IPS-18c (cell line): ENCODE data around the gene DHDDS.
A peak's percentile ranks its signal among the peaks of the same experiment; 100 is the strongest.
"Not testable (repeated sequence)": the region's sequence is repeated elsewhere in the genome, so short reads cannot be mapped to it uniquely, and the experiment has no call there.

Experiments
- H3K4me3 ChIP-seq: 2 replicates; pipeline ENCODE4 v1.7.0; 2013; ENCODE audit warnings: low read depth, mild to moderate bottlenecking, low read length, moderate library complexity; ENCODE audit not compliant: insufficient read depth
- H3K9me3 ChIP-seq: one replicate; pipeline ENCODE4 v1.6.1; 2013; ENCODE audit warnings: mild to moderate bottlenecking, low read length, moderate library complexity; ENCODE audit not compliant: control insufficient read depth, insufficient read depth

The DHDDS gene

GRCh38 chr1:26498894-26499293 lies 66.8 kb downstream of the DHDDS start:
- no peaks in the 10 kb centered on the region for H3K9me3 ChIP-seq
- no peak overlapping the region for H3K4me3 ChIP-seq

- Histone ChIP-seq H3K9me3 (no peaks in the 10 kb centered on the region), H3K4me3 (peak overlapping the region; percentile 84)
Measured at GRCh38 chr1:26500488-26501175, 68.5 kb downstream of the DHDDS start.

- not testable (repeated sequence) for H3K9me3 ChIP-seq, H3K4me3 ChIP-seq
Measured at GRCh38 chr1:26510711-26511110, 78.6 kb downstream of the DHDDS start.

GRCh38 chr1:26515836-26516235 lies 83.7 kb downstream of the DHDDS start:
- not testable (repeated sequence) for H3K4me3 ChIP-seq, H3K9me3 ChIP-seq

- Histone ChIP-seq H3K9me3 (no peaks in the 10 kb centered on the region), H3K4me3 (no peak overlapping the region)
Measured at GRCh38 chr1:26516987-26517765, 85.1 kb downstream of the DHDDS start.

GRCh38 chr1:26517766-26518049 lies 85.6 kb downstream of the DHDDS start:
- no peaks in the 10 kb centered on the region for H3K9me3 ChIP-seq

GRCh38 chr1:26518355-26518754 lies 86.2 kb downstream of the DHDDS start:
- Histone ChIP-seq H3K4me3 (no peak overlapping the region), H3K9me3 (no peaks in the 10 kb centered on the region)

More at GRCh38 chr1:26517766-26518049, 85.6 kb downstream of the DHDDS start:
- H3K4me3 ChIP-seq = no peak overlapping the region

- no peak overlapping the region for H3K4me3 ChIP-seq
Measured at GRCh38 chr1:26520339-26520738, 88.2 kb downstream of the DHDDS start.

More at GRCh38 chr1:26520339-26520738, 88.2 kb downstream of the DHDDS start:
- no peaks in the 10 kb centered on the region for H3K9me3 ChIP-seq
